ENCODE results near the gene MPC2.

Gene MPC2

GRCh38 chr1:167973832-167974231 lies 37.0 kb upstream of the MPC2 start:
- no peak for TF ChIP-seq CTCF (IDR thresholded peaks at IDR 0.05; ENCODE audit: insufficient read depth, low read depth, low read length, missing control alignments)
- DNase-seq (ENCODE audit: low read depth), result no peak
- no peak overlapping the region for H3K4me3 ChIP-seq (ENCODE audit: low read depth, low read length)

GRCh38 chr1:167968569-167968968 lies 31.7 kb upstream of the MPC2 start:
- DNase-seq (ENCODE audit: low read depth), result no peak
- TF ChIP-seq CTCF (IDR thresholded peaks at IDR 0.05; ENCODE audit: insufficient read depth, low read depth, low read length, missing control alignments), result no peak
- no peak overlapping the region for H3K4me3 ChIP-seq (ENCODE audit: low read depth, low read length)

- DNase-seq (ENCODE audit: low read depth), result no peak
- H3K4me3 ChIP-seq (ENCODE audit: low read depth, low read length), result no peak overlapping the region
- no peak for TF ChIP-seq CTCF (IDR thresholded peaks at IDR 0.05; ENCODE audit: insufficient read depth, low read depth, low read length, missing control alignments)
These were observed 29.2 kb upstream of the MPC2 start for GRCh38 chr1:167966050-167966449.

- DNase-seq (ENCODE audit: low read depth), result no peak
- no peak for TF ChIP-seq CTCF (IDR thresholded peaks at IDR 0.05; ENCODE audit: insufficient read depth, low read depth, low read length, missing control alignments)
- H3K4me3 ChIP-seq (ENCODE audit: low read depth, low read length), result no peak overlapping the region
These were observed 27.8 kb upstream of the MPC2 start for GRCh38 chr1:167964646-167965045.

- TF ChIP-seq CTCF (IDR thresholded peaks at IDR 0.05; ENCODE audit: insufficient read depth, low read depth, low read length, missing control alignments), result no peak
- no peak for DNase-seq (ENCODE audit: low read depth)
- no peak overlapping the region for H3K4me3 ChIP-seq (ENCODE audit: low read depth, low read length)
These were observed 20.8 kb upstream of the MPC2 start for GRCh38 chr1:167957710-167958109.

- no peak for DNase-seq (ENCODE audit: low read depth)
- no peak overlapping the region for H3K4me3 ChIP-seq (ENCODE audit: low read depth, low read length)
- TF ChIP-seq CTCF (IDR thresholded peaks at IDR 0.05; ENCODE audit: insufficient read depth, low read depth, low read length, missing control alignments), result no peak
These were observed 19.0 kb upstream of the MPC2 start for GRCh38 chr1:167955915-167956314.

- H3K4me3 ChIP-seq (ENCODE audit: low read depth, low read length), result no peak overlapping the region
- no peak for DNase-seq (ENCODE audit: low read depth)
- no peak for TF ChIP-seq CTCF (IDR thresholded peaks at IDR 0.05; ENCODE audit: insufficient read depth, low read depth, low read length, missing control alignments)
These were observed 13.7 kb upstream of the MPC2 start for GRCh38 chr1:167950569-167950968.

All from GM12865 (cell line).